Measurements from ENCODE around the gene FZD1. TPM values are rescaled to one million over a fixed set of nuclear protein-coding genes. Genes with fewer than 3 reads are reported as not detected.

FZD1 gene
- total RNA-seq, 1 experiment from 2014 or later, result 3.7 TPM

- intact Hi-C loops (cut with micrococcal nuclease), result no loop called here
- ATAC-seq (no peak), DNase-seq (ENCODE audit: low read depth, low spot score) (no peak)
- Histone ChIP-seq H2AFZ (ENCODE audit: low read depth, low read length, poor library complexity, severe bottlenecking) (no peak overlapping the region), H3K4me3 (replicated peaks in 1 of 2; ENCODE audit: low read depth in 1 of 2, low read length in 2 of 2) (no peak overlapping the region), H3K9ac (ENCODE audit: low read length) (no peak overlapping the region), H3K9me3 (ENCODE audit: control insufficient read depth in 1 of 2, insufficient read depth in 1 of 2, low read depth in 1 of 2, low read length in 2 of 2) (no peaks in the 10 kb centered on the region), H3K4me2 (ENCODE audit: low read length) (no peak overlapping the region), H3K4me1 (ENCODE audit: control insufficient read depth in 1 of 2, insufficient read depth in 2 of 2, low read length in 2 of 2) (no peaks in the 10 kb centered on the region), H3K27me3 (ENCODE audit: insufficient read depth, low read length) (peaks cover 19% of the 10 kb centered on the region; the same call in 1 of the 2 replicates), H3K9me2 (ENCODE audit: insufficient read depth) (no peaks in the 10 kb centered on the region), H4K20me1 (ENCODE audit: insufficient read depth) (no peaks in the 10 kb centered on the region), H3K27ac (ENCODE audit: low read depth, low read length) (no peak overlapping the region), H3K79me2 (ENCODE audit: insufficient read depth, low read length) (no peaks in the 10 kb centered on the region), H3K36me3 (ENCODE audit: control insufficient read depth in 1 of 2, insufficient read depth in 2 of 2, low read length in 2 of 2) (no peaks in the 10 kb centered on the region)
- ChIA-PET RAD21 (ENCODE audit: low non-redundant PET in 1 of 2, low total read pairs in 2 of 2, uncharacterized antibody in 2 of 2, unreplicated experiment in 2 of 2) (no interaction called here), CTCF (no interaction called here), POLR2A (no interaction called here)
- no TSS peak for BruUV-seq (replicated peaks)
- TF ChIP-seq CEBPB (IDR thresholded peaks at IDR 0.05; ENCODE audit: low read depth), result no peak
- no peak for TF ChIP-seq MAX (IDR thresholded peaks at IDR 0.05)
- no peak for TF ChIP-seq SRF (IDR thresholded peaks at IDR 0.05; ENCODE audit: low read depth)
- no peak for TF ChIP-seq EZH2 (IDR thresholded peaks at IDR 0.05)
- TF ChIP-seq SP1 (IDR thresholded peaks at IDR 0.05; ENCODE audit: low read depth), result no peak
- TF ChIP-seq ELF1 (IDR thresholded peaks at IDR 0.05; ENCODE audit: borderline replicate concordance, low read depth), result no peak
- no peak for TF ChIP-seq ZFX (IDR thresholded peaks at IDR 0.05)
- no peak for TF ChIP-seq EZH2phosphoT487 (IDR thresholded peaks at IDR 0.05; ENCODE audit: borderline replicate concordance)
- no peak for TF ChIP-seq YY1 (IDR thresholded peaks at IDR 0.05; ENCODE audit: extremely low read depth, insufficient replicate concordance, low read depth, low read length)
- TF ChIP-seq SIN3A (IDR thresholded peaks at IDR 0.05; ENCODE audit: low read depth), result no peak
- TF ChIP-seq ZNF274 (IDR thresholded peaks at IDR 0.05; ENCODE audit: low read depth, low read length), result no peak
- TF ChIP-seq JUND (IDR thresholded peaks at IDR 0.05), result no peak
Observed at GRCh38 chr7:91292506-91292905, 28.3 kb downstream of the FZD1 start.

- Histone ChIP-seq H3K4me3 (replicated peaks in 1 of 2; ENCODE audit: low read depth in 1 of 2, low read length in 2 of 2) (no peak overlapping the region), H3K9ac (ENCODE audit: low read length) (no peak overlapping the region), H4K20me1 (ENCODE audit: insufficient read depth) (no peaks in the 10 kb centered on the region), H3K27me3 (ENCODE audit: insufficient read depth, low read length) (peaks cover 23% of the 10 kb centered on the region; the same call in 1 of the 2 replicates), H3K9me3 (ENCODE audit: control insufficient read depth in 1 of 2, insufficient read depth in 1 of 2, low read depth in 1 of 2, low read length in 2 of 2) (no peaks in the 10 kb centered on the region), H3K4me1 (ENCODE audit: control insufficient read depth in 1 of 2, insufficient read depth in 2 of 2, low read length in 2 of 2) (no peaks in the 10 kb centered on the region), H3K4me2 (ENCODE audit: low read length) (no peak overlapping the region), H3K79me2 (ENCODE audit: insufficient read depth, low read length) (no peaks in the 10 kb centered on the region), H3K9me2 (ENCODE audit: insufficient read depth) (no peaks in the 10 kb centered on the region), H2AFZ (ENCODE audit: low read depth, low read length, poor library complexity, severe bottlenecking) (no peak overlapping the region), H3K27ac (ENCODE audit: low read depth, low read length) (no peak overlapping the region), H3K36me3 (ENCODE audit: control insufficient read depth in 1 of 2, insufficient read depth in 2 of 2, low read length in 2 of 2) (no peaks in the 10 kb centered on the region)
- ChIA-PET POLR2A (no interaction called here), RAD21 (ENCODE audit: low non-redundant PET in 1 of 2, low total read pairs in 2 of 2, uncharacterized antibody in 2 of 2, unreplicated experiment in 2 of 2) (no interaction called here), CTCF (no interaction called here)
- intact Hi-C loops (cut with micrococcal nuclease), result no loop called here
- DNase-seq (ENCODE audit: low read depth, low spot score) (no peak), ATAC-seq (no peak)
- no TSS peak for BruUV-seq (replicated peaks)
- TF ChIP-seq ELF1 (IDR thresholded peaks at IDR 0.05; ENCODE audit: borderline replicate concordance, low read depth) (no peak), ZFX (IDR thresholded peaks at IDR 0.05) (no peak), TCF7L2 (IDR thresholded peaks at IDR 0.05; ENCODE audit: borderline replicate concordance, extremely low read depth, insufficient read depth, insufficient read length) (no peak), EZH2phosphoT487 (IDR thresholded peaks at IDR 0.05; ENCODE audit: borderline replicate concordance) (no peak), SRF (IDR thresholded peaks at IDR 0.05; ENCODE audit: low read depth) (no peak), POLR2A (IDR thresholded peaks at IDR 0.05; ENCODE audit: borderline replicate concordance, extremely low read depth, insufficient read depth, insufficient read length) (no peak), JUND (IDR thresholded peaks at IDR 0.05) (no peak), YY1 (IDR thresholded peaks at IDR 0.05; ENCODE audit: extremely low read depth, insufficient replicate concordance, low read depth, low read length) (no peak), ZNF274 (IDR thresholded peaks at IDR 0.05; ENCODE audit: low read depth, low read length) (no peak)
- TF ChIP-seq, protein P1, sequence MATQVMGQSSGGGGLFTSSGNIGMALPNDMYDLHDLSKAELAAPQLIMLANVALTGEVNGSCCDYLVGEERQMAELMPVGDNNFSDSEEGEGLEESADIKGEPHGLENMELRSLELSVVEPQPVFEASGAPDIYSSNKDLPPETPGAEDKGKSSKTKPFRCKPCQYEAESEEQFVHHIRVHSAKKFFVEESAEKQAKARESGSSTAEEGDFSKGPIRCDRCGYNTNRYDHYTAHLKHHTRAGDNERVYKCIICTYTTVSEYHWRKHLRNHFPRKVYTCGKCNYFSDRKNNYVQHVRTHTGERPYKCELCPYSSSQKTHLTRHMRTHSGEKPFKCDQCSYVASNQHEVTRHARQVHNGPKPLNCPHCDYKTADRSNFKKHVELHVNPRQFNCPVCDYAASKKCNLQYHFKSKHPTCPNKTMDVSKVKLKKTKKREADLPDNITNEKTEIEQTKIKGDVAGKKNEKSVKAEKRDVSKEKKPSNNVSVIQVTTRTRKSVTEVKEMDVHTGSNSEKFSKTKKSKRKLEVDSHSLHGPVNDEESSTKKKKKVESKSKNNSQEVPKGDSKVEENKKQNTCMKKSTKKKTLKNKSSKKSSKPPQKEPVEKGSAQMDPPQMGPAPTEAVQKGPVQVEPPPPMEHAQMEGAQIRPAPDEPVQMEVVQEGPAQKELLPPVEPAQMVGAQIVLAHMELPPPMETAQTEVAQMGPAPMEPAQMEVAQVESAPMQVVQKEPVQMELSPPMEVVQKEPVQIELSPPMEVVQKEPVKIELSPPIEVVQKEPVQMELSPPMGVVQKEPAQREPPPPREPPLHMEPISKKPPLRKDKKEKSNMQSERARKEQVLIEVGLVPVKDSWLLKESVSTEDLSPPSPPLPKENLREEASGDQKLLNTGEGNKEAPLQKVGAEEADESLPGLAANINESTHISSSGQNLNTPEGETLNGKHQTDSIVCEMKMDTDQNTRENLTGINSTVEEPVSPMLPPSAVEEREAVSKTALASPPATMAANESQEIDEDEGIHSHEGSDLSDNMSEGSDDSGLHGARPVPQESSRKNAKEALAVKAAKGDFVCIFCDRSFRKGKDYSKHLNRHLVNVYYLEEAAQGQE (IDR thresholded peaks at IDR 0.05; ENCODE audit: low read depth), result no peak
- TF ChIP-seq, protein P2, sequence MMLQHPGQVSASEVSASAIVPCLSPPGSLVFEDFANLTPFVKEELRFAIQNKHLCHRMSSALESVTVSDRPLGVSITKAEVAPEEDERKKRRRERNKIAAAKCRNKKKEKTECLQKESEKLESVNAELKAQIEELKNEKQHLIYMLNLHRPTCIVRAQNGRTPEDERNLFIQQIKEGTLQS (IDR thresholded peaks at IDR 0.05), result no peak
Observed at GRCh38 chr7:91293136-91293535, 28.9 kb downstream of the FZD1 start.
